HAP-1 (cell line): Measurements from ENCODE around the gene C5orf15.
A peak's percentile ranks its signal among the peaks of the same experiment; 100 is the strongest.

Experiments
- DNase-seq, 2 experiments: peaks; one replicate each; pipeline ENCODE4 v3.0.0-alpha.2; 2016 to 2020; ENCODE audit warnings: low spot score in 2 of 2
- H3K27me3 ChIP-seq: fragments of 250-450 bp; sonication (Bioruptor Pico); 2 replicates; pipeline ENCODE4 v1.5.1; 2020; ENCODE audit warnings: low read depth, mild to moderate bottlenecking, moderate library complexity
- H3K36me3 ChIP-seq: fragments of 250-450 bp; sonication (Bioruptor Pico); replicated peaks from 2 replicates; pipeline ENCODE4 v1.5.1; 2020; ENCODE audit warnings: mild to moderate bottlenecking
- H3K4me1 ChIP-seq: fragments of 250-450 bp; sonication (Bioruptor Pico); 2 replicates; pipeline ENCODE4 v1.5.1; 2020; ENCODE audit warnings: mild to moderate bottlenecking
- H3K4me3 ChIP-seq: fragments of 250-450 bp; sonication (Bioruptor Pico); 2 replicates; pipeline ENCODE4 v1.5.1; 2020; ENCODE audit warnings: mild to moderate bottlenecking, moderate library complexity
- H3K9me3 ChIP-seq: fragments of 250-450 bp; sonication (Bioruptor Pico); 2 replicates; pipeline ENCODE4 v1.5.1; 2020; ENCODE audit warnings: mild to moderate bottlenecking, moderate library complexity
- in situ Hi-C: fragments of 300-500 bp; cut with MboI; formaldehyde crosslinking; loops from 3 replicates; pipeline ENCODE4 v1.14.3; 2020; ENCODE audit warnings: low sequenced_read_pairs, inconsistent platforms, mixed read lengths

Gene C5orf15

DNA sequence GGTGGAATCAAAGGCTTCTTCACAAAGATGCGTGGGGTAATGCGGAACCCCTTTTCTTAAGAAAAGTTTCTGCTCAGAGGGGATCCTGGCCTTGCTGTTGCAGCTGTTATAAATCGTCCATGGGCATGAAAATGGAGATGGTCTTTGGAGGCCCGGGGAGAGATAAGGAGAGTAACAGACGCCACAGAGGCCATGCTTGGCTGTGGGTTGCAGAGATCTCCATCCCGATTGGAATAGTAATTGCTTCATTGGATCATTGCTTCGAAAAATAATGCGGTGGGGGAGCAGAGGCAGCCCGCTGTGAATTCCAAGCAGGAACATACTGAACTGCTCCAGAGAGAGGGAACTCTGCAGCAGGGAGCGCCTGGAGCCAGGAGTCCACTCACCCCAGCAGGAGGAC, 55.5 kb downstream of the C5orf15 start:
- Histone ChIP-seq H3K4me1 (no peaks in the 10 kb centered on the region), H3K27me3 (no peaks in the 10 kb centered on the region), H3K9me3 (no peaks in the 10 kb centered on the region), H3K4me3 (no peak overlapping the region), H3K36me3 (no peaks in the 10 kb centered on the region)
- no peak for DNase-seq
- in situ Hi-C loops: no loop called here

GRCh38 chr5:133910571-133910970, 57.9 kb downstream of the C5orf15 start:
- Histone ChIP-seq H3K4me3 (no peak overlapping the region), H3K27me3 (no peaks in the 10 kb centered on the region), H3K9me3 (no peaks in the 10 kb centered on the region), H3K36me3 (no peaks in the 10 kb centered on the region), H3K4me1 (no peaks in the 10 kb centered on the region)
- peak in 1 of 2 experiments; percentile 24 for DNase-seq
- in situ Hi-C loops: no loop called here

- H3K27me3 ChIP-seq: no peaks in the 10 kb centered on the region
- no peak for DNase-seq
- H3K4me3 ChIP-seq: no peak overlapping the region
- no peaks in the 10 kb centered on the region for H3K36me3 ChIP-seq
- no peaks in the 10 kb centered on the region for H3K9me3 ChIP-seq
- H3K4me1 ChIP-seq: no peaks in the 10 kb centered on the region
- in situ Hi-C loops: no loop called here
Measured at GRCh38 chr5:133909603-133910002, 58.8 kb downstream of the C5orf15 start.

GRCh38 chr5:133907075-133907474, 61.4 kb downstream of the C5orf15 start:
- in situ Hi-C loops: no loop called here
- DNase-seq: no peak
- Histone ChIP-seq H3K4me3 (no peak overlapping the region), H3K27me3 (no peaks in the 10 kb centered on the region), H3K4me1 (no peaks in the 10 kb centered on the region), H3K9me3 (no peaks in the 10 kb centered on the region), H3K36me3 (no peaks in the 10 kb centered on the region)

- no peak overlapping the region for H3K4me3 ChIP-seq
- no peaks in the 10 kb centered on the region for H3K36me3 ChIP-seq
- H3K9me3 ChIP-seq: no peaks in the 10 kb centered on the region
- no peaks in the 10 kb centered on the region for H3K27me3 ChIP-seq
- in situ Hi-C loops: no loop called here
- H3K4me1 ChIP-seq: no peaks in the 10 kb centered on the region
- no peak for DNase-seq
Measured at GRCh38 chr5:133906303-133906702, 62.1 kb downstream of the C5orf15 start.
